OCI-LY1 (cell line): ENCODE results near the gene GAS2L1.

Source experiments
- CTCF ChIP-seq: fragments of 200-600 bp; sonication (generic), shearing (Covaris generic); IDR thresholded peaks from 2 replicates; pipeline ENCODE4 v1.5.1; 2017; ENCODE audit warnings: mild to moderate bottlenecking, antibody characterized with exemption, low read length, moderate library complexity, mixed read lengths
- EZH2 ChIP-seq: fragments of 200-600 bp; sonication (generic), shearing (Covaris generic); IDR thresholded peaks from 2 replicates; pipeline ENCODE4 v1.8.0; 2017; ENCODE audit warnings: borderline replicate concordance, mixed run types, mild to moderate bottlenecking, antibody characterized with exemption, low read length, moderate library complexity, mixed read lengths

GRCh38 chr22:29288837-29289236 lies 17.6 kb upstream of the GAS2L1 start:
- no peak for TF ChIP-seq CTCF
- no peak for TF ChIP-seq EZH2
